Kidney capillary endothelial cell (primary cell): Measurements from ENCODE around the gene CORO1C.
A peak's percentile ranks its signal among the peaks of the same experiment; 100 is the strongest.

ENCODE experiments used
- DNase-seq: peaks from one replicate; pipeline ENCODE4 v3.0.0-alpha.2; 2018; ENCODE audit warnings: low spot score

The CORO1C gene

GRCh38 chr12:108724054-108724889 is 7.0 kb downstream of the CORO1C start:
- DNase-seq, result peak; percentile 77

- peak; percentile 83 for DNase-seq
Observed at GRCh38 chr12:108722992-108723766, 8.1 kb downstream of the CORO1C start.

- DNase-seq, result no peak
Observed at GRCh38 chr12:108722463-108722862, 8.9 kb downstream of the CORO1C start.

- no peak for DNase-seq
Observed at GRCh38 chr12:108721824-108722223, 9.5 kb downstream of the CORO1C start.

- DNase-seq, result peak; percentile 30
Observed at GRCh38 chr12:108720757-108721514, 10.4 kb downstream of the CORO1C start.

- no peak for DNase-seq
Observed at GRCh38 chr12:108717243-108717642, 14.1 kb downstream of the CORO1C start.

- no peak for DNase-seq
Observed at GRCh38 chr12:108714866-108715265, 16.5 kb downstream of the CORO1C start.

- DNase-seq, result no peak
Observed at GRCh38 chr12:108713471-108713870, 17.8 kb downstream of the CORO1C start.

GRCh38 chr12:108712925-108713203 is 18.5 kb downstream of the CORO1C start:
- no peak for DNase-seq

GRCh38 chr12:108712165-108712924 is 19.0 kb downstream of the CORO1C start:
- no peak for DNase-seq

GRCh38 chr12:108711489-108712164 is 19.7 kb downstream of the CORO1C start:
- peak; percentile 38 for DNase-seq

GRCh38 chr12:108709697-108710096 is 21.6 kb downstream of the CORO1C start:
- no peak for DNase-seq

GRCh38 chr12:108704527-108704926 is 26.8 kb downstream of the CORO1C start:
- DNase-seq, result no peak

- no peak for DNase-seq
Observed at GRCh38 chr12:108702595-108703320, 28.6 kb downstream of the CORO1C start.

- no peak for DNase-seq
Observed at GRCh38 chr12:108701779-108702441, 29.4 kb downstream of the CORO1C start.

GRCh38 chr12:108700833-108701541 is 30.3 kb downstream of the CORO1C start:
- no peak for DNase-seq

GRCh38 chr12:108699955-108700563 is 31.3 kb downstream of the CORO1C start:
- DNase-seq, result no peak

GRCh38 chr12:108697905-108698304 is 33.4 kb downstream of the CORO1C start:
- DNase-seq, result no peak

- DNase-seq, result no peak
Observed at GRCh38 chr12:108696996-108697290, 34.4 kb downstream of the CORO1C start.
